GM19193 (cell line): ENCODE measurements around the gene SHH.

Experiments
- POLR2A ChIP-seq: IDR thresholded peaks from 4 replicates; pipeline ENCODE4 v1.6.1; 2011; ENCODE audit not compliant: insufficient read depth, insufficient read length; ENCODE audit errors: extremely low read depth

The SHH gene

GRCh38 chr7:155762036-155762435 is 50.2 kb downstream of the SHH start:
- TF ChIP-seq POLR2A: no peak

- TF ChIP-seq POLR2A: no peak
Observed at GRCh38 chr7:155761162-155761561, 51.1 kb downstream of the SHH start.

- no peak for TF ChIP-seq POLR2A
Observed at GRCh38 chr7:155759740-155760430, 52.4 kb downstream of the SHH start.

- TF ChIP-seq POLR2A: no peak
Observed at GRCh38 chr7:155758348-155758747, 53.9 kb downstream of the SHH start.

- TF ChIP-seq POLR2A: no peak
Observed at GRCh38 chr7:155756322-155756721, 55.9 kb downstream of the SHH start.

- no peak for TF ChIP-seq POLR2A
Observed at GRCh38 chr7:155755026-155755425, 57.2 kb downstream of the SHH start.

- no peak for TF ChIP-seq POLR2A
Observed at GRCh38 chr7:155754165-155754564, 58.1 kb downstream of the SHH start.

- TF ChIP-seq POLR2A: peak; percentile 28
Observed at GRCh38 chr7:155753446-155753965, 58.8 kb downstream of the SHH start.

- TF ChIP-seq POLR2A: no peak
Observed at GRCh38 chr7:155752756-155753445, 59.4 kb downstream of the SHH start.

GRCh38 chr7:155751409-155751808 is 60.9 kb downstream of the SHH start:
- no peak for TF ChIP-seq POLR2A

- TF ChIP-seq POLR2A: no peak
Observed at GRCh38 chr7:155750255-155751125, 61.8 kb downstream of the SHH start.
